ENCODE measurements around the gene C7orf57. TPM values are rescaled to one million over a fixed set of nuclear protein-coding genes. Genes with fewer than 3 reads are reported as not detected.
A peak's percentile ranks its signal among the peaks of the same experiment; 100 is the strongest.
"Not testable (repeated sequence)": the region's sequence is repeated elsewhere in the genome, so short reads cannot be mapped to it uniquely, and the experiment has no call there.

C7orf57 gene
- polyA plus RNA-seq, 3 donors = 0.05 TPM; not detected in 2

- H3K9ac ChIP-seq (ENCODE audit: insufficient read depth, low read length, poor library complexity, severe bottlenecking) = no peak overlapping the region
- H3K4me2 ChIP-seq (replicated peaks; ENCODE audit: extremely low read depth, low read length, poor library complexity, severe bottlenecking) = no peak overlapping the region
- peaks cover 30% of the 10 kb centered on the region for H3K4me1 Mint-ChIP-seq
- intact Hi-C loops (cut with micrococcal nuclease) = no loop called here
- H3K79me2 ChIP-seq (ENCODE audit: insufficient read depth, low read length) = no peaks in the 10 kb centered on the region
- no peaks in the 10 kb centered on the region for H3K36me3 ChIP-seq (replicated peaks in 1 of 2; ENCODE audit: control insufficient read depth in 1 of 2, insufficient read depth in 2 of 2, low read length in 2 of 2)
- peaks cover 20 to 25% of the 10 kb centered on the region in 2 donors for H3K4me1 ChIP-seq (ENCODE audit: control insufficient read depth in 1 of 2, insufficient read depth in 2 of 2, low read length in 2 of 2)
- H2AFZ ChIP-seq (ENCODE audit: insufficient read depth, low read depth, low read length, poor library complexity, severe bottlenecking) = no peak overlapping the region
- H3K27me3 ChIP-seq (ENCODE audit: control insufficient read depth in 2 of 2, insufficient read depth in 2 of 2, low read length in 2 of 2) = no peaks in the 10 kb centered on the region
- TF ChIP-seq, protein P1, sequence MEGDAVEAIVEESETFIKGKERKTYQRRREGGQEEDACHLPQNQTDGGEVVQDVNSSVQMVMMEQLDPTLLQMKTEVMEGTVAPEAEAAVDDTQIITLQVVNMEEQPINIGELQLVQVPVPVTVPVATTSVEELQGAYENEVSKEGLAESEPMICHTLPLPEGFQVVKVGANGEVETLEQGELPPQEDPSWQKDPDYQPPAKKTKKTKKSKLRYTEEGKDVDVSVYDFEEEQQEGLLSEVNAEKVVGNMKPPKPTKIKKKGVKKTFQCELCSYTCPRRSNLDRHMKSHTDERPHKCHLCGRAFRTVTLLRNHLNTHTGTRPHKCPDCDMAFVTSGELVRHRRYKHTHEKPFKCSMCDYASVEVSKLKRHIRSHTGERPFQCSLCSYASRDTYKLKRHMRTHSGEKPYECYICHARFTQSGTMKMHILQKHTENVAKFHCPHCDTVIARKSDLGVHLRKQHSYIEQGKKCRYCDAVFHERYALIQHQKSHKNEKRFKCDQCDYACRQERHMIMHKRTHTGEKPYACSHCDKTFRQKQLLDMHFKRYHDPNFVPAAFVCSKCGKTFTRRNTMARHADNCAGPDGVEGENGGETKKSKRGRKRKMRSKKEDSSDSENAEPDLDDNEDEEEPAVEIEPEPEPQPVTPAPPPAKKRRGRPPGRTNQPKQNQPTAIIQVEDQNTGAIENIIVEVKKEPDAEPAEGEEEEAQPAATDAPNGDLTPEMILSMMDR (IDR thresholded peaks at IDR 0.05) = no peak
- no peak overlapping the region for H3K4me3 ChIP-seq (replicated peaks in 1 of 3; ENCODE audit: low read depth in 2 of 3, low read length in 3 of 3)
- peaks cover 0 to under 1% (median 0%) of the 10 kb centered on the region in 7 donors for H3K9me3 Mint-ChIP-seq
- H3K4me3 Mint-ChIP-seq = no peak overlapping the region
- no peaks in the 10 kb centered on the region for H4K20me1 ChIP-seq (ENCODE audit: insufficient read depth, low read length)
- H3K36me3 Mint-ChIP-seq = no peaks in the 10 kb centered on the region
- WGBS (ENCODE audit: insufficient coverage) = no CpG with 5 or more reads among the region's 1 CpG
- peaks cover 0 to 2% (median 2%) of the 10 kb centered on the region in 3 donors for H3K27me3 Mint-ChIP-seq (ENCODE audit: low read depth in 3 of 3)
- H3K27ac ChIP-seq (ENCODE audit: low read depth in 1 of 2, low read length in 2 of 2) = no peak overlapping the region
- H3K27ac Mint-ChIP-seq = peak overlapping the region in 2 of 7 donors; percentile 57 to 80
- no peaks in the 10 kb centered on the region for H3K9me3 ChIP-seq (replicated peaks in 1 of 2; ENCODE audit: control insufficient read depth in 1 of 2, insufficient read depth in 1 of 2, low read length in 2 of 2)
- no peak for DNase-seq
These were observed 42.1 kb downstream of the C7orf57 start for GRCh38 chr7:48077423-48077822.

GRCh38 chr7:48078470-48078869 is 43.1 kb downstream of the C7orf57 start:
- H3K36me3 ChIP-seq (replicated peaks in 1 of 2; ENCODE audit: control insufficient read depth in 1 of 2, insufficient read depth in 2 of 2, low read length in 2 of 2) = no peaks in the 10 kb centered on the region
- peaks cover 0 to 2% of the 10 kb centered on the region in 2 donors for H3K36me3 Mint-ChIP-seq
- peaks cover 20 to 25% of the 10 kb centered on the region in 2 donors for H3K4me1 ChIP-seq (ENCODE audit: control insufficient read depth in 1 of 2, insufficient read depth in 2 of 2, low read length in 2 of 2)
- H3K79me2 ChIP-seq (ENCODE audit: insufficient read depth, low read length) = no peaks in the 10 kb centered on the region
- H3K27ac Mint-ChIP-seq = peak overlapping the region in 6 of 7 donors; percentile 43 to 85 (median 80)
- no peak overlapping the region for H3K4me3 Mint-ChIP-seq
- H3K4me3 ChIP-seq (replicated peaks in 1 of 3; ENCODE audit: low read depth in 2 of 3, low read length in 3 of 3) = no peak overlapping the region
- TF ChIP-seq, protein P1 (IDR thresholded peaks at IDR 0.05) = no peak
- H3K9me3 Mint-ChIP-seq = no peaks in the 10 kb centered on the region
- WGBS (ENCODE audit: insufficient coverage) = no CpG with 5 or more reads among the region's 2 CpGs
- H3K9me3 ChIP-seq (replicated peaks in 1 of 2; ENCODE audit: control insufficient read depth in 1 of 2, insufficient read depth in 1 of 2, low read length in 2 of 2) = no peaks in the 10 kb centered on the region
- H3K9ac ChIP-seq (ENCODE audit: insufficient read depth, low read length, poor library complexity, severe bottlenecking) = no peak overlapping the region
- no peaks in the 10 kb centered on the region for H3K27me3 ChIP-seq (ENCODE audit: control insufficient read depth in 2 of 2, insufficient read depth in 2 of 2, low read length in 2 of 2)
- no peak overlapping the region for H2AFZ ChIP-seq (ENCODE audit: insufficient read depth, low read depth, low read length, poor library complexity, severe bottlenecking)
- peak in 1 of 3 donors; percentile 62 for DNase-seq
- peaks cover 0 to 2% (median 0%) of the 10 kb centered on the region in 3 donors for H3K27me3 Mint-ChIP-seq (ENCODE audit: low read depth in 3 of 3)
- peaks cover 30% of the 10 kb centered on the region for H3K4me1 Mint-ChIP-seq
- intact Hi-C loops (cut with micrococcal nuclease) = no loop called here
- H3K4me2 ChIP-seq (replicated peaks; ENCODE audit: extremely low read depth, low read length, poor library complexity, severe bottlenecking) = peak overlapping the region; percentile 34
- no peaks in the 10 kb centered on the region for H4K20me1 ChIP-seq (ENCODE audit: insufficient read depth, low read length)
- peak overlapping the region in 1 of 2 donors; percentile 54 for H3K27ac ChIP-seq (ENCODE audit: low read depth in 1 of 2, low read length in 2 of 2)

GRCh38 chr7:48082378-48082777 is 47.0 kb downstream of the C7orf57 start:
- H3K4me3 Mint-ChIP-seq; H3K4me2 ChIP-seq (replicated peaks; ENCODE audit: extremely low read depth, low read length, poor library complexity, severe bottlenecking); H2AFZ ChIP-seq (ENCODE audit: insufficient read depth, low read depth, low read length, poor library complexity, severe bottlenecking); H3K9me3 Mint-ChIP-seq; H3K27me3 Mint-ChIP-seq (ENCODE audit: low read depth in 3 of 3); H3K36me3 ChIP-seq (replicated peaks in 1 of 2; ENCODE audit: control insufficient read depth in 1 of 2, insufficient read depth in 2 of 2, low read length in 2 of 2); intact Hi-C loops (cut with micrococcal nuclease); H4K20me1 ChIP-seq (ENCODE audit: insufficient read depth, low read length); DNase-seq; H3K9ac ChIP-seq (ENCODE audit: insufficient read depth, low read length, poor library complexity, severe bottlenecking); H3K79me2 ChIP-seq (ENCODE audit: insufficient read depth, low read length); H3K27ac Mint-ChIP-seq; H3K9me3 ChIP-seq (replicated peaks in 1 of 2; ENCODE audit: control insufficient read depth in 1 of 2, insufficient read depth in 1 of 2, low read length in 2 of 2); H3K27ac ChIP-seq (ENCODE audit: low read depth in 1 of 2, low read length in 2 of 2); H3K27me3 ChIP-seq (ENCODE audit: control insufficient read depth in 2 of 2, insufficient read depth in 2 of 2, low read length in 2 of 2); H3K4me3 ChIP-seq (replicated peaks in 1 of 3; ENCODE audit: low read depth in 2 of 3, low read length in 3 of 3): not testable (repeated sequence)
- Mint-ChIP-seq H3K36me3 (peaks cover 8 to 13% of the 10 kb centered on the region in 2 donors), H3K4me1 (peaks cover 56% of the 10 kb centered on the region)
- H3K4me1 ChIP-seq (ENCODE audit: control insufficient read depth in 1 of 2, insufficient read depth in 2 of 2, low read length in 2 of 2) = peaks cover 51 to 60% of the 10 kb centered on the region in 2 donors
